GM21367 (cell line): ENCODE data around the gene CBR3.

Source experiments
- ATAC-seq: cut with Tn5 transposase; IDR thresholded peaks from one replicate; pipeline ENCODE4 v1.9.1; 2021; ENCODE audit not compliant: unreplicated experiment

CBR3 gene

DNA sequence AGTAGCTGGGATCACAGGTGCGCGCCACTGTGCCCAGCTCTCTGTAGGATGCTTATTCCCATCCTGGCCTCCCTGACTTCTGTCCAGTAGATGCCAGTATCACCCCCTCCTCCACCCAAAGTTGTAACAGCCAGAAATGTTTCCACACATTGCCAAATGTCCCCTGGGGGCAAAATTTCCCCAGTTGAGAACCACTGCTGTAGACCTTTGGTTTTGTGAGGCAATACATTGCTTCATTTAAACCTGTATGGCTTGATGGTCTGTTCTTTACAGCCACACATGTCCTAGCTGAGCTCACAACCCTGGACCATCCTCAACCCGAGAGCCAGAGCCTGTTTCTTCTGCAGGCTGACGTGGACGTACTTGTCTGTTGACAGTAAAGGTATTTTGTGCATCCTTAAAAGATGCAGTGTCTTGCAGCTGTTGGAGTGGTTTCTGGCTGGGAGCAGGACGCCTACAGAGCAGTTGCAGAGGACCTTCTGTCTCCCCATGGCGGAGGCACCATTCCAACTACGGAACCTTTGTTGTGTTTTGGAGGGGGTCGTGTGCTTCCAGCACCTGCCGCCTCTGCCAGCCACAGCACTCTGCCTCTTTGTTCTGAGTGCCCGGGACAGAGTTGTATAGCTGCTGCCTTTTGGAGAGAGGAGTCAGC is 48.4 kb downstream of the CBR3 start:
- no peak for ATAC-seq

DNA sequence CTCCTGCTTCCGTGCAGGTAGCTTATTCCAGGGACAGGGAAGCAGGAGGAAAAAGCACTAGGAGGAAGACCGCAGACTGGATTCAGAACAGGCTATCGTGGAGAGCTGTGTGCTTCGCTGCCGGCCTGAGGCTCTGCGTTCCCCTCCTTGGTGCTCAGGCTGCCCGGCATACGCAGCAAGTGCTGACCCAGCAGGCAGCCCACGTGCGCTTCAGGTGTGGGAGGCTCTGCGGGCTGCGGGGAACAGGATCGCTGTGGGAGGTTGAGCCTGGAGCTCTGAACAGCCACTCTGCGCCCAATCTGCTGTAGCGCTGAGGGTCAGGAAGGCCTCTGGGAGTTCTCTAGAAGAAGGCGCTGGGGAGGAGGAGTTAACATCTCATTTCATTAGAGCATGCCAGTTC is 49.7 kb downstream of the CBR3 start:
- ATAC-seq = no peak

DNA sequence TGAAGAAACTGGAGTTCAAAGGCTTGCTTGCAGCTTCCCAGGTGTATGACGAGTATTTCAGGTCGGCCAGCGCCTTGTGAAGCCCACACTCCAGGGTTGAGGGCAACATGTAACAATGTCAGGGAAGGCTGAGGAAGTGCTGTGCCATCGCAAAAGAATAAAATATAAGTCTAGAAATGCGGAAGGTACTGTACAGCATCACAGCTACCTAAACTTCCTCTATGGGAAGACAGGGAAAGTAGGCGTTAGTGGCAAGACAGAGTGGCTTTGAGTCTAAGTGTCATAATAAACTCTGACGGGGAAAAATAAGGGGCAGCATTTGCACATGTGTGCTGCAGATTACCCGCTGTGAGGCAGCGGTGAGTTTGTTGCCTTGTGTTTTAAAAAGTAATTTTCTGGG is 50.6 kb downstream of the CBR3 start:
- no peak for ATAC-seq

DNA sequence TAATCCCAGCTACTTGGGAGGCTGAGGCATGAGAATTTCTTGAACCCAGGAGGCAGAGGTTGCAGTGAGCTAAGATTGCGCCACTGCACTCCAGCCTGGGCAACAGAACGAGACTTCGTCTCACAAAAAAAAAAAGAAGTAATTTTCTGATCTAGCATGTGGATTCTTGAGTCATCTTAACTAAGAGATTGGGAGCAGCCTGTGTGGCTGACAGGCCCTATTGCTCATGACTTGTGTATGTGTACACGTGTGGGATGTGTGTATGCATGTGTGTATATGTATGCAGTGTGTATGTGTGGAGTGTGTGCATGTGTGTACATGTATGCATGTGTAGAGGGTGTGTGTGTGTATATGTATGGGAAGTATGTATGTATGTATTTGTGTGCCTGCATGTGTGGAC is 51.2 kb downstream of the CBR3 start:
- no peak for ATAC-seq

DNA sequence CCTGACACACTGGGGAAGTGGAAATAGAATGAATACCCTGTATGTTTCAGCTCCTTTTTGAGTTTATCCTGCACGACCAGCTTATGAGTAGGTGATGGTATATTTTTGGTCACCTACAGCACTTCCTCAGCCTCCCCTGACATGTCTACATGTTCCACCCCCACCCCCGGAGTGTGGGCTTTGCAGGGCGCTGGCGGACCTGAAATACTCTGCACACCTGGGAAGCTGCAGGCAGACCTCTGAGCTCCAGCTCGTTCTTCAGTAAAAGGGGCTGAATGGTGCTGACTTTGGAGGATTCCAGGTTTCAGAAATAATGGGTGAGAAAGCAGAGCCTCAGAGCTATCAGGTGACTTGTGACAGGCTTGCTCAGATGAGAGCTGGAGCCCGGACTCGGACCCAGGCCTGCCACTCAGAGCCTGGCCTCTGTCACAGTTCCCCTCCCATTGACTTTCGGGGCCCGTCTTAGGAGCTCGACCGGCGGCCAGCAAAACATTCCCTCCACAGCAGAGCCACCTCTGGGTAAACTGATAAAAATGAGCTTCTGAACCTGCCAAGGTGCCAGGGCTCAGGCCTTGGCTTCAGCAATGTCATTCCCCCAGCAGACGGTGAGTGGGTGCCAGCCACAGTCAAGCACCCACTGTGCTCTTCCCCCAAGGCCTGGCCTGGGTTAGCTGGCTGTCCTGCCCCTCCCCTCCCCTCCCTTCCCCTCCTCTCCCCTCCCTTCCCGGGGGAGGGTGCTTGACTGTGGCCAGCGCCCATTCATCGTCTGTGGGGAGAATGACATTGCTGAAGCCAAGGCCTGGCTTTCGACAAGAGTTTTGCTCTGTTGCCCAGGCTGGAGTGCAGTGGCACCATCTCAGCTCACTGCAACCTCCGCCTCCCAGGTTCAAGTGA is 51.9 kb downstream of the CBR3 start:
- ATAC-seq = no peak

DNA sequence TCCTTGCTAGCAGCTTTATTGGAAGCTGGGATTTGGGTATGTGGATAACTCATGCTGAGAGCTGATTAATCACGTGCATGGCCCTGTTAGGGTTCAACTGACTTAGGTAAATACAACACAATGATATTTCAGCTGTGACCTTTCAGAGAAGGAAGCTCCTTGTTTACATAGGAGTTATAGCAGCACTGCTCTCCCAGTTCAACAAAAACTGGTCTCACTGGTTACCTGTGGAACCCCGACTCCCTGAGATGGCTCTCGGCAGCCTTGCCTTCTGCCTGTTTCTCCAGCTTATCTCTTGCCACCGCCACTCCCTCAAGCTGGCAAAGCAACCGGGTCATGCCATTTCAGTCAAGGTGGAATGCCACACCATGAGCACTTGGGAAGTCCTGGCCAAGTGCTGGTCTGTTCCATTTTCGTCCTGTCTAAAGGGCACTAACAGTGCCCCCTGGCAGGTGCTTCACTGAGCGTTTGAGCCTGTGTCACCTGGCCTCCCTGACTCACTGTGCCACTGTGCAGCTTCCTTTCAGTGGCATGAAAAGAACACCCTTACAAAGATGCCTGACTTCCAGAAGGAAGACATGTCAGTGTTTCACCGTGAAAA is 53.3 kb downstream of the CBR3 start:
- no peak for ATAC-seq

DNA sequence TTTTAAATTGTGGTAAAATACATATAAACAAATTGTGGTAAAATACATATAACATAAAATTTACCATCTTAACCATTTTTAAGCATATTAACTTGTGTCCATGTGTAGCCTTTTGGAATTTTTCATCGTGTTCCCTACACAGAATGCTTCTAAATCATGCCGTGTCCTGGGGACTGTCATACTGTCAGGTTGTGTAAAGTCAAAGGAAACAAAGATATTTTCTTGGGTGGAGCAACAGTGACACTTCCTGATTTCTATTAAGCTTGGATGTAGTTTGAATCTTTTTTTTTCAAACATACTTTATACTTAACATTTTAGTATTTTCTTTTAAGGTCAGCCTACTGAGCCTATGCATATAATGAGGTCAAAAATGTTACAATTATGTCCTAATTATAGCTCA is 54.1 kb downstream of the CBR3 start:
- ATAC-seq = no peak

DNA sequence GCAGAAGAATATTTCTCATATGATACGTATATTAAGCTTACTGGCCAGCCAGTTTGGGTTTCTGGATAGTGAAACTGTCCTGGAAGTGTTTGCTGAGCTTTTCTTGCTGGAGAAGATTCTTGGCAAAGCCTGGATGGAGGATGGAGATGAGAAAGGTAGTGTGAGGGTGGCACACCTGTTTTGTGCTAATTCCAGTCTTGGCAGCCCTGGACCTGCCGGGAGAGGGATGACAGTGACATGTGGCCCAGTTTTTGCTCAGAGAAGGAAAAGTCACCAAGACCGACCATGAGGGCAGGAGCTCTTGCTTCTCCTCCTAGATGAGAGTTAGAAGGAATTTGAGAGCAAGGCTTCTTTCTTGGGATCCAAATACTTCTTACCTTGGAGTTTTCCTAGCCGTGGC is 55.9 kb downstream of the CBR3 start:
- ATAC-seq = no peak

DNA sequence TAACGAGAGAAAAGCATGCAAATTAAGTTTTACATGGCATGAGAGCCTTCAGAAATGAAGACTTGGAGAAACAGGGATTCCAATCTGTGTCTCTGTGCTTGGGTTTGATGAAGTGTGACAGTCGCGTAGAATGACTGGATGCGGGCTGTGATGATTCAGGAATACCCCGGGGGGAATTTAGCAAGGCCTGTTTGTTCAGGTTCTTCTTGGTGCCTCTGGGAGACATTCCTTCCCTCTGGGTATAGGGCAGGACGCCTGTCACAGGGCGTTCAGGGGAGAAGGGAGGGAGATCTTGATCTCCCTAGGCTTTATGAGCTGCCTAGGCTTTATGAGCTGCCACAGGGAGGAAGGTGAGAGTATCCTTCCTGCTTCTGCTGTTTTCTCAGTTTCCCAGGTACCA is 58.3 kb downstream of the CBR3 start:
- ATAC-seq = no peak

DNA sequence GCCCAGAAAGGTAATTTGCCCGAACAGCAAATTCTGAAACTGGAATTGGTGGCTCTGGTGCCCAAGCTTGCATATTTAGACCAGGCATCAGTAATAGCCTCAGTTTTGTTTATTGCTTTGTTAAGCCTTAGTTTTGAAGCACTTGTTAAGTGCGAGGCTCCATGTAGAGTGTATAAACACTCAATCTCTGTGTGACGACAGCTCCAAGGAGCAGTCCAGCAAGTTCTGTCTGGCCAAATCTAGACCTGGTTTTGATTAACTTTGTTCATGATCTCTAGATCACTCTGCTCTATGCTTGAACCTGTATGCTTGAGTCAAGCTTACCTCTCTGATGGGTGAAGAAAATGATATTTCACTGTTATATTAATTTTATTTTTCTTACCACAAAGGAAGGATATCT is 59.1 kb downstream of the CBR3 start:
- ATAC-seq = no peak

DNA sequence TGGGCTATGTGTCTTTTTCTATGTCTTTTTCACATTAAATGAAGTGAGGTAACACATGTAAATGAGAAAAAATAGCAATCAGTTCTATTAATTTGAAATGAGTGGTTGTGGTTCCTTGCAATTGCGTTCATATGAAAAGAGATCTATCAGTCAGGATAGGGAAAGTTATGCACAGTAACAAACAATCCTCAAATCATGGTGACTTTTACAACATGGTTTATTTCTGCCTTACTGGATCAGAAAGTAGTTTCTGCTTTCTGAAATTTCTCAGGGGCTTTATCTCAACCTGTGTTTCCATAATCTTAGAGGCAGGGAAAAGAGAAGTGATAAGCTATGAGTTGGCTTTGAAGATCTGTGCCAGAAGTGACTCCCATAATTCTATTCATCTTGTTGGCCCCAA is 60.7 kb downstream of the CBR3 start:
- no peak for ATAC-seq
